Mononuclear cell (primary cell): Measurements from ENCODE around the gene NCOA6. TPM values are rescaled to one million over a fixed set of nuclear protein-coding genes. Genes with fewer than 3 reads are reported as not detected.

ENCODE experiments used
- H3K27me3 ChIP-seq: 2 replicates; pipeline ENCODE4 v1.6.0; 2011; ENCODE audit warnings: low read length, control low read depth; ENCODE audit not compliant: insufficient read depth
- H3K4me1 ChIP-seq: 2 replicates; pipeline ENCODE4 v1.5.1; 2011; ENCODE audit warnings: mild to moderate bottlenecking, low read length, control low read depth; ENCODE audit not compliant: insufficient read depth
- H3K4me3 ChIP-seq: 2 replicates; pipeline ENCODE4 v1.5.1; 2011; ENCODE audit warnings: mild to moderate bottlenecking, low read length, moderate library complexity
- H3K9me3 ChIP-seq: 2 replicates; pipeline ENCODE4 v1.5.1; 2011; ENCODE audit warnings: low read depth, mild to moderate bottlenecking, control low read depth, low read length
- total RNA-seq: library from RNA; depleted of rRNA; stranded (reverse); fragments of >200 nt; gene quantifications from one replicate; pipeline ENCODE4 v1.2.3, GENCODE V29; 2012

NCOA6 gene
- total RNA-seq, 1 donor: 12.2 TPM

DNA sequence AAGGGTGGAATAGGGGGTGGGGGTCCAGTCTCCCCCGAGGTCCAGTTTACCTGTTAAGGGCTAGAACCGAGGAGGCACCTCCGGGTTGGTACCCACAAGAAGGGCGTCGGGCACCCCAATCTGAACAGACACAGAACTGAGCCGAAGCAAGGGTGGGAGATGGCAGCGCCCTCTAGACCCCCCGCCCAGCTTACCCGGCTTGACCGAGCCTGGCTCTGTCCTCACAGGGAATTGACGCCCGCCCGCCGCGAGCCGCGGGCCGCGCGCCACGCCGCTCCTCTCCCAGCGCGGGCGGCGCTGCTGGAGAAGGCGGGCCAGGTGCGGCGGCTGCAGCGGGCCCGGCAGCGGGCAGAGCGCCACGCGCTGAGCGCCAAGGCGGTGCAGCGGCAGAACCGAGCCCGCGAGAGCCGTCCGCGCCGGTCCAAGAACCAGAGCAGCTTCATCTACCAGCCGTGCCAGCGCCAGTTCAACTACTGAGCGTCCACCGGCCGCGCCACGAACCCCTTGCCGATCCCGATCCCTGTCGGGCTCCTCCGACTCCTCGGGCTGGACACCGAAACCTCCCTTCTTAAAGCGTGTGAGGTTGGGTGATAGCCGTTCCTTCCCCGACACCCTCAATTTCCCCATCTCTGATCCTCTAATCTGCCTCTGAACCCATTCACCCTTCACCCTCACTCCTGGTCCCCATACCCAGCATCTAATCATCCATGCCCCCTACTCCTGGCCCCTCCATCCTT is 115.5 kb downstream of the NCOA6 start:
- Histone ChIP-seq H3K4me3 (peak overlapping the region; percentile 68), H3K27me3 (no peaks in the 10 kb centered on the region), H3K9me3 (no peaks in the 10 kb centered on the region), H3K4me1 (peaks cover 36% of the 10 kb centered on the region)

DNA sequence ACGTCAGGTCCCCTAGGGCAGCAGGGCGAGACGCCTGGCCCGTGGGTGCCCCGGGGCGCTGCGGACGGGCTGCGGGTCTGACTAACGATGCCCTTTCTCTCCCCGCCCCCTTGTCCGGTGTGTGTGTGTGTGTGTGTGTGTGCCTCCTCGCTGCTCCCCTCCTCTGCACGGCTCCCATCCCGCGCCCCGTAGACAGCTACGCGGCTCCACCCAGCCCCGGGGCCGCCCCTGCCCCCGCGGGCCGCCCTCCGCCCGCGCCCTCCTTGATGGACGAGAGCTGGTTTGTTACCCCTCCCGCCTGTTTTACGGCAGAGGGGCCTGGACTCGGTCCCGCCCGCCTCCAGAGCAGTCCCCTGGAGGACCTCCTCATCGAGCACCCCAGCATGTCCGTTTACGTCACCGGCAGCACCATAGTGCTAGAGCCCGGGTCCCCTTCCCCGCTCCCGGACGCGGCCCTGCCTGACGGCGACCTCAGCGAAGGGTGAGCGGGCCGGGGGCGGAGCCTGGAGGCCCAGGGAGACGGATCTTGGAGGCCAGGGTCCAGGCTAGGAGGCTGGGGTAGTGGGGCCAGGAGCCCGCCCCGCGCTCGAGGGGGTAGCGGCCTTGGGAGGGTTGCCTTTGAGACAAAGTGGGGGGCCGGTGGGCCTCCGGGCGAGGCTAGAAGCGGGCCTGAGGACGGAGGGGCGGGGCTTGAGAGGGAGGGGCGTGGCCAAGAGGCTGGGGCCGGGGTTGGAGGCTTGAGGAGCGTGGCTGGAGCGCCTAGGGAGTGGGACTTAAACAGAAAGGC is 116.2 kb downstream of the NCOA6 start:
- peak overlapping the region; percentile 68 for H3K4me3 ChIP-seq

DNA sequence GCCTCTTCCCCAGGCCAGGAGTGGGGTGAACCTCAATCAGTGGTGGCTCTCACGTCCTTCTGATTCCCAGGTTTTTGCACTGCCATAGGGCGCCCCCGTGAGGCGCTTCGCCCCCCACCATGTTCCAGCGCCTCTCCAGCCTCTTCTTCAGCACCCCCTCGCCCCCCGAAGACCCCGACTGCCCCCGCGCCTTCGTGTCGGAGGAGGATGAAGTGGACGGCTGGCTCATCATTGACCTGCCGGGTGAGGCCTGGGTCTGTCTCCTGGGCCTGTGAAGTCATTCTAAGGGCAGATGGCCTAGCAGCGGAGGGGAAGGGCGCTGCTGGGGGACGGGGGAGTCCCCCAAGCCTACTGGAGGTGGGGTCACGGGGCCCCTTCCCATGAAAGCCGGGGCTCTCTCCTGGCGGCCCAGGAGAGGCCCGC is 116.8 kb downstream of the NCOA6 start:
- Histone ChIP-seq H3K9me3 (no peaks in the 10 kb centered on the region), H3K4me3 (peak overlapping the region; percentile 68), H3K27me3 (no peaks in the 10 kb centered on the region), H3K4me1 (peaks cover 43% of the 10 kb centered on the region)

More for the DNA sequence above, 116.2 kb downstream of the NCOA6 start:
- Histone ChIP-seq H3K4me1 (peaks cover 41% of the 10 kb centered on the region), H3K9me3 (no peaks in the 10 kb centered on the region), H3K27me3 (no peaks in the 10 kb centered on the region)

DNA sequence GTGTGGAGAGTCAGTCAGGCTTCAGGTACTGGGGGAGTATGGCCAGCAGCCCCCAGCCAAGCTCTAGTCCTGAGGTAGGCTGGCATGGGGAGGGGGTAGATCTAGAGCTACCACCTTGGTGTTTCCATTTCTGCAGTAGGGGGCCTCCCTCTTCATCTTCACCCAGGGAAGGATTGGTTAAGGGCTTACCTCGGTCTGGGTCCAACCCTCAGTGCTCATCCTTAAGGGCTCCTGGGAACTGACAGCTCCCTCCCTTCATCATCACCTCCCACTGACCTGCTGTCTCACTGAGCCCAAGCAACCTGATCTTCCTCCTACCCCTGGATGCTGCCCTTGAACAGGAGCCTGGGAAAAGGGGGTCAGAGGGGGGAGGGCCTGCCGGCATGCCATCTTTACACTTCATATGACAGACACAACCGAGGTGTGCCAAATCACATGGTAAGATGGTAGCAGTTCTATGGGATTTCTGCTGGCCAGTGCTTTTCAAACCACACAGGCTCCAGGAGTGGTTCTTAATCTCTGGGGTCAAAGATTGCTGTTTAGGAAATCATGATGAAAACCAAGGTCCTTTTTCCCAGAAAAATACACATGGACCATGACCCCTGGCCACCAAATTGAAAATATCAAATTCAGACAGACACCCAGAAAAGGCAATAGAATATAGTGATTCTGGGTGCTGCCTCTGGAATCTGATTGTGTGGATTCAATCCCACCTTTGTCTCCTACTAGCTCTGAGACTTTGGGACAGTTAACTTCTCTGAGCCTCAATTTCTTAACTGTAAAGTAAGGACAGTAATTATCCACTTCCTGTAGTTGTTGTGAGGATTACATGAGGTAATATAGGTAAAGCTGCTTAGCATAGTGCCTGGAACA is 118.3 kb downstream of the NCOA6 start:
- no peaks in the 10 kb centered on the region for H3K27me3 ChIP-seq
- no peak overlapping the region for H3K4me3 ChIP-seq
- H3K4me1 ChIP-seq: peaks cover 50% of the 10 kb centered on the region
- H3K9me3 ChIP-seq: no peaks in the 10 kb centered on the region

DNA sequence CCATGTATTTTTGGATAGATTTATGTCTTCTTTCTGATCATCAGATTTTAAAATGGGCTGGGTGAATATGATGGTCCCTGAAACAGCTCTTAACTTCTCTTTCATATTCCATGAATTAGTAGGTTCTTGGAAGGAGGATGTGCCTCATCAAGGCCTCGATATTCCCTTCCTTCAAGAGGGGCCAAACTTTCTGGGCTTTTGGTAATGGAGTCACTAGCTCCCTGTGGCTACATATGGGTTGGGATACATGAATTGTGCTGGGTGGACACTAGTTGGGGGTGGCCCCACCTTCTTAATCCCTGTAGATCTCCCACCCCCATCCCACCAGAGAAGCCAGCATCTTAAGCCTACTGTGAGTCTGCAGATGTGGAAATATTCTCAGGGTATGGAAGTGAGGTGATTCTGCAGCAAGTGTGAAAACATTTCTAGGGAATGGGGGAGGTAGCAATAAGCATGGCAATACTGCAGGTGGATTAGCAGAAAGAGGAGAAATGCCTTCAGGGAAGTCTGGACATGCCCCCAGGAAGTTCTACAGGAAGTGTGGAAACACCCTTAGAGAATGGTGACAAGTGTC is 119.1 kb downstream of the NCOA6 start:
- Histone ChIP-seq H3K27me3 (no peaks in the 10 kb centered on the region), H3K4me3 (no peak overlapping the region), H3K9me3 (no peaks in the 10 kb centered on the region), H3K4me1 (peaks cover 50% of the 10 kb centered on the region)

DNA sequence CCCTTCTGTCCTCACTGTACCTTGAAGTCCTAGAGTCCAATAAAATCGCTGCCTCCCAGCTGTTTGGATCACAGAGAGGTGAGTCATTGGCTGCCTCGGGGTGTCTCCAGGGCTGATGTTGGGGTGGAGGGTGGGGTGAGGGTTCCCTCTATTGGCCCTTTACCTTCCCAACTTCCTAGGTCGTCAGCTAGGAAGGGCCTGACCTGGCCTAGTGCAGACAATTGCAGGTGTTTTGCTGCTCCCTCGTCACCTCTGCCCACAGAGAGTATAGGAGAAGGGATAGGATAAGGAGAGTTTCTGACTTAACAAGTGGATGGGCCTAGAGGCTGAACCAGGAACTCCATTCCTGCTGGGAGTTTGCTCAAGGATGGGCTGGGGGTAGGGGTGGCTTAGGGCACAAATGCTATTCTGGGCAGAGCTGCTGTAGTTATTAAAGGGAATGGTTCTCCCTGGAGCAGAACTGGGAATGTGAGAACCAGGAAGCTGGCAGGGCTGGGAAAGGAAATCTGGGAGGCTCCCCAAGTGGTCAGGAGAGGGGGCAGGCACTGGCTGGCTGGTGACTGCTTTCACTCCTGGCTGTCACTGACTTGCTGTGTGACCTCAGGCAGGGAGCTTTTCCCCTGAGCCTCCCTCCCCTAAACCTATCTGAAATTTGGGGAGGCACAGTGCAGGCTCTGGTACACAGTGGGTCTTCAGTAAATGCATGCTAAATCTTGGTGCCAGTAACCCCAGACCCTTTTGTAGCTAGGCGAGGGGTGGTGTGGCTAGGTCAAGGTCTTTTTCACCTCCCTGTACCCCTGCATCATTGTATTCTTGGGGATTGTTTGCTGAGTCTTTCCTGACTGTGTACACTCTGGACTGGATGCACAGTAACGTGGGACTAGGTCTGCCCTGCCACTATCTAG is 119.8 kb downstream of the NCOA6 start:
- Histone ChIP-seq H3K4me1 (peaks cover 48% of the 10 kb centered on the region), H3K9me3 (no peaks in the 10 kb centered on the region), H3K4me3 (no peak overlapping the region), H3K27me3 (no peaks in the 10 kb centered on the region)

DNA sequence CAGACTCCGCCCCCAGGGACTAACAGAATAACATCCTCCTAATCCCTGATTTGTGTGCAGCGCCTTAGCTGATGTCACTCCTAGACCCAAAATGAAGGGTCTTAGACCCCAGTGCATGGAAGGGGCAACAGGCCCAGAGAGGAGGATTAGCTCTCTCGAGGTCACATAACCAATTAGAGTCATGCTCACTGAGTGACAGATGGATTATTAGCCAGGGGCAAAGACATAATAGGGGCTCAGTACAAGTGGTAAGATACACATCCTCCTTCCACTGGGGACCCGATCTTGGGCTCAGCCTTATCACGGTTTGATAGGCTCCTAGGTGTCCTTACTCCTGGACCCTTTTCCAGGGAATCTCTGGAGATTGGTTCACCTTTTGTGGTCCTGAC is 120.4 kb downstream of the NCOA6 start:
- H3K4me3 ChIP-seq: peak overlapping the region; percentile 63
- H3K27me3 ChIP-seq: no peaks in the 10 kb centered on the region
- peaks cover 42% of the 10 kb centered on the region for H3K4me1 ChIP-seq
- no peaks in the 10 kb centered on the region for H3K9me3 ChIP-seq

DNA sequence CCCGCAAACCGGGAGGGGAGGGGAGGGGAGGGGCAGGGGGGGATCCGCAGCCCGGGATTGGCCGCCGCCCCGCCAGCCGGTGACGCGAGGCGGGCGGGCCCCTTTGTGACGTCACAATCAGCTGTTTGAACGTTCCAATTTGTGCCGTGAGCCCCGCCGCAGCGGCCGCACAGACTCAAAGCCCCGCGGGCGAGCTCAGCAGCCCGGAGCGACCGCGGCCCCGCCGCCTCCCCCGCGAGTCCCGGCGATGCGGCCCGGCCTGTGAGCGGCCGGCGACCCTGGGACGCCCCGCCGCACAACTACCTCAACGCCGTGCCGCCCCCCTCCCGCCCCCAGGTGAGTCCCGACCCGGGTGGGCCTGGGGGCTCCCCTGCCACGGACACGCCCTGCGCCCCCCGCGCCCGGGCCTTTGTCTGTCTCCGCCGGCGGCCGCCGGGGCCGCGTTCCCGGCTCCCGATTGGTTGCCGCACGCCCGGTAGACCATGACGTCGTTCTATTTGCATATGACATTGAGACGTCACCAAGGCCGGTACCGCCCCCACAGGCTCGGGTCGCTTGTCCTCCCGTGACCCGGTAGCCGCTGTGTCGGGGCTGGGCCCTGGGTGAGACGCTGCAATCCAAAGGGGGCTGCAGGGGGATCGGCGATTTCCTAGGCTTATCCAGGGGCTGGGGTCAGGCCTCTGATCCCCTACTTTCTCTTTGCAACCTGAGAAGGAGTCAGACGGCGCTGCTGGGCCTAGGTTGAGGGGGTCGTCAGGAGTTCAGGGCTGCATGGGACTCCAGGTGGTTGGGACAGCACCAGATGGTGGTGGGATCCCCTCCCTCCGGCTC is 121.1 kb downstream of the NCOA6 start, which contains the start of gene TP53INP2:
TSS of gene TP53INP2 (plus strand) at position 168 of the 831 bp plus-strand sequence. CDS start 4,396 bp downstream, outside the sequence.
- H3K4me3 ChIP-seq: peak within 1 kb of the TSS; percentile 63
- no peaks in the 10 kb centered on the region for H3K9me3 ChIP-seq
- H3K27me3 ChIP-seq: no peaks in the 10 kb centered on the region
- H3K4me1 ChIP-seq: peaks cover 41% of the 10 kb centered on the region

DNA sequence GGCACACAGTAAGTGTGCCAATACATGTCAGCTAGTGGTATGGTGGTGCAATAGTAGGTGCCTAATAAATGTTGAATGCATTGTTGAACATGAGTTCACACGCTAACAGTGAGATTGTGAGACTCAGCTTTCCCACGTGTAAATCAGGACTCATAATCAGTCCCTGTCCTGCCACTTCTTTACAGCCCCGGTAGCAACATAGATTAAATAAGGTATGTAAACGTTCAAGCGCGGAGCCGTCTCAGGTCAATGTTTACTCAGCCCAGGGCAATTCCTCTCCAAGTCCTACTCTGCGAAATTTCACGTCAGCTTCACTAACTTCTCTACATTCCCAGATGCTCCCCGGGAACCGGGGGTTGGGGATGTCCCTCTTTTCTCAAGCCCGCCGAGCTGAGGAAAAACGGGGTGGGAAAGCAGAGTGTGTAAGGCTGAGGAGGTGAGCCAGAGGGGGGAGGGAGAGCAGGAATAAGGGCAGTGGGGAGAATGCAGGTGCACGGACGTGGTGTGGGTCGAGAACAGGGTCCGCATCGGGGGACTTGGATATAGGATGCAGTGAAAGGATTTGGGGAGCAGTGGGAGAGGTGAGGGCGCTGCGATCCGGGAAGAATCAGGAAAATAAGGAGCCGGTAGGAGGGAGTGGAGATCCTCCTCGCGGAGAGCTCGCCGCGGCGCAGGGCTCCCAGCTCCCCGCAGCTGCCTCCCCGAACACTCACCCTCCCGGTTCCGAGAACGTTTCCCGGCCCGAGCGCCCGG is 121.9 kb downstream of the NCOA6 start:
- Histone ChIP-seq H3K4me1 (peaks cover 38% of the 10 kb centered on the region), H3K4me3 (peak overlapping the region; percentile 63), H3K9me3 (no peaks in the 10 kb centered on the region), H3K27me3 (no peaks in the 10 kb centered on the region)

DNA sequence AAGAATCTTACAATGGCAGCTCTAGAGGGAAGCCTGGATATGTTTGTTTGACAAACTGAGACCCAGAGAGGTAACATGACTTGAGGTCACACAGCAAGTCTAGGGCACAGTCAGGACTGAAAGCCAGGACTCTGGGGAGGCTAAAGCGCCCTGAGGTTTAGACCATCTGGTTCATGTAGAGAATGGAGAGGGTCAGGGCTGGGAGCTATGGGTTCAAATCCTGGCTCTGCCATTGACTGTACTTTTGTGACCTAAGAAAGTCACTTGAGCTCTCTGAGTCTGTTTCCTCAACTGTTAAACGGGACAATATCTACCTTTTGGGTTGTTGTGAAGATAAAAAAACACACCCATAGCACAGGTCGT is 122.4 kb downstream of the NCOA6 start:
- Histone ChIP-seq H3K4me3 (no peak overlapping the region), H3K4me1 (peaks cover 35% of the 10 kb centered on the region), H3K27me3 (no peaks in the 10 kb centered on the region), H3K9me3 (no peaks in the 10 kb centered on the region)

DNA sequence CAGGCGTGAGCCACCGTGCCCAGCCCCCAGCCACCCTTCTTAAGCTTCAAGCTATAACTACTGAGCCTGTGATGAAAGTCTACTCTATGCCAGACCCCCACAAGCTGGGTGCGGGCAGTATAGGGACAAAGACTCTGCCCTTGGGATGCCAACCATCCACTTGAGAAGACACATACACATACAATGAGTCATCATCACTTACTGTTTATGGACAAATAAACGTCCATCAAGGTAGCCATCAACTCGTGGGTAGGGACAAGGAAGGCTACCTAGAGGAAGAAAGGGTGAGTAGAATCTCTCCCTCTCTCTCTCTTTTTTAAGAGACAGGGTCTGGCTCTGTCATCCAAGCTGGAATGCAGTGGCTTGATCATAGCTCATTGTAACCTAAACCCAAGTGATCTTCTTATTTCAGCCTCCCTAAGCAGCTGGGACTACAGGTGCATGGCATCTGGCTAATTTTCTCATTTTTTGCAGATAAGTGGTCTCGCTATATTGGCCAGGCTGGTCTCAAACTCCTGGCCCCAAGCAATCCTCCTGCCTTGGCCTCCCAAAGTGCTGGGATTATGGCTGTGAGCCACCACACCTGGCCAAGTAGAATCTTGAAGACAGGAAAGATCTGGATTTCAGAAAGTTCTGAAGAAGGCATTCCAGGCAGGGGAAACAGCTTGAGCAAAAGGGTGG is 123.9 kb downstream of the NCOA6 start:
- Histone ChIP-seq H3K27me3 (no peaks in the 10 kb centered on the region), H3K4me3 (no peak overlapping the region), H3K9me3 (no peaks in the 10 kb centered on the region), H3K4me1 (peaks cover 28% of the 10 kb centered on the region)

DNA sequence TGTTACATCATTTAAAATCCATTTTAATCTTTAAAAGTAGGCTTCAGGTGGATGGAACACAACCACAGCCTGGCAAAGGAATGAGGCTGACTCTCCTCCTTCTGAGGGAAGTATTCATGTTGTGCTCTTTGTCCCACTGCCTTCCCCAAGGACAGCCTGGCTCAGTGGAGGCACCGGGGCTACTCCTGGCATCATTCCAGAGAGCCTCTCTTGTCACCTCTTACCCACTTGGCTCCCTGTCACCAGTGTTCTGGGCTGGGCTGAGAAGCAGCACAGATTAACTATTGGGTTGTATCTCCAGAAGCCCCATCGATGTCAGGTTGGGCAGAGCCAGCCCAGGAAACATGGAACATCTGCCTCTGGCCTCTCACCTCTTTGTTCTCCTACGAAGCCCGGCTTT is 132.0 kb downstream of the NCOA6 start:
- no peaks in the 10 kb centered on the region for H3K9me3 ChIP-seq
- no peak overlapping the region for H3K4me3 ChIP-seq
- H3K4me1 ChIP-seq: no peaks in the 10 kb centered on the region
- H3K27me3 ChIP-seq: no peaks in the 10 kb centered on the region
